Sigmoid colon (tissue), 4 donors: ENCODE results near the gene BDKRB1.

Experiments used
- CTCF ChIP-seq, 4 experiments: fragments of 450-650 bp in 3 of 4; fragments of 200-600 bp in 1 of 4; IDR thresholded peaks; one replicate each; pipeline ENCODE4 v1.5.1; 2016 to 2019; ENCODE audit warnings: antibody characterized with exemption in 4 of 4, mild to moderate bottlenecking in 3 of 4, moderate library complexity in 2 of 4
- EP300 ChIP-seq, 4 donors: sonication (generic); formaldehyde crosslinking; IDR thresholded peaks; one replicate each; pipeline ENCODE4 v1.6.1; 2017; ENCODE audit warnings: antibody characterized with exemption in 4 of 4
- POLR2A ChIP-seq, 2 donors: fragments of 450-650 bp; IDR thresholded peaks; one replicate each; pipeline ENCODE4 v1.6.1; 2016; ENCODE audit warnings: antibody characterized with exemption in 2 of 2, mild to moderate bottlenecking in 2 of 2, moderate library complexity in 2 of 2

DNA sequence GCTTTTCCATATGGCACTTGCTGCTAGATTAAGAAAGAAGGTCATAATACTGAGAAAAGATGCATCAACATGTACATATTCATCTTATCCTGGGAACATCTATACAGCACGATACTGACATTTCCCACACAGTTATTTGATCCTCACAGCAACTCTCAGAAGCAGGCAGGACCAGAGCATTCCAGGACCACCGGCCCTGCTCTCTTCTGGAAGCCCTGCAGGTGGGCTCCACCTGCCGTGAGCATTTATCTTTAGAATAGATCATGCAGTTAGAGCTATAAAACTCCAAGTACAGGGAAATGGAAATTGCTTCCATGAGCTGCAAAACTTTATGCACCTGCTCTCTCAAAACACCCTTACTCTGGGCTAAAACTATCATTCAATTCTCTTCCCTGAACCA lies 5.5 kb upstream of the BDKRB1 start:
- TF ChIP-seq CTCF (IDR thresholded peaks at IDR 0.05), result no peak
- no peak for TF ChIP-seq POLR2A (IDR thresholded peaks at IDR 0.05)
- TF ChIP-seq EP300 (IDR thresholded peaks at IDR 0.05), result no peak
